ENCODE results near the gene FBXO46. TPM values are rescaled to one million over a fixed set of nuclear protein-coding genes. Genes with fewer than 3 reads are reported as not detected.
A peak's percentile ranks its signal among the peaks of the same experiment; 100 is the strongest.

The FBXO46 gene
- total RNA-seq, 1 donor = 8.0 TPM

- H3K4me1 ChIP-seq (ENCODE audit: insufficient read depth, low read length) = peaks cover 24% of the 10 kb centered on the region
- H3K27me3 ChIP-seq (ENCODE audit: insufficient read depth, low read length) = no peaks in the 10 kb centered on the region
- no peaks in the 10 kb centered on the region for H3K9me3 ChIP-seq (ENCODE audit: low read depth, low read length)
- peak overlapping the region; percentile 84 for H3K4me3 ChIP-seq (ENCODE audit: low read length)
Observed at GRCh38 chr19:45717131-45717982, 13.3 kb downstream of the FBXO46 start.

GRCh38 chr19:45716359-45717130 lies 14.2 kb downstream of the FBXO46 start:
- Histone ChIP-seq H3K4me3 (ENCODE audit: low read length) (peak overlapping the region; percentile 84), H3K9me3 (ENCODE audit: low read depth, low read length) (no peaks in the 10 kb centered on the region), H3K4me1 (ENCODE audit: insufficient read depth, low read length) (peaks cover 24% of the 10 kb centered on the region), H3K27me3 (ENCODE audit: insufficient read depth, low read length) (no peaks in the 10 kb centered on the region)

GRCh38 chr19:45715139-45715538 lies 15.6 kb downstream of the FBXO46 start:
- no peak overlapping the region for H3K4me3 ChIP-seq (ENCODE audit: low read length)
- no peaks in the 10 kb centered on the region for H3K9me3 ChIP-seq (ENCODE audit: low read depth, low read length)
- H3K27me3 ChIP-seq (ENCODE audit: insufficient read depth, low read length) = no peaks in the 10 kb centered on the region
- peaks cover 22% of the 10 kb centered on the region for H3K4me1 ChIP-seq (ENCODE audit: insufficient read depth, low read length)

- Histone ChIP-seq H3K9me3 (ENCODE audit: low read depth, low read length) (no peaks in the 10 kb centered on the region), H3K27me3 (ENCODE audit: insufficient read depth, low read length) (no peaks in the 10 kb centered on the region), H3K4me3 (ENCODE audit: low read length) (no peak overlapping the region), H3K4me1 (ENCODE audit: insufficient read depth, low read length) (peaks cover 17% of the 10 kb centered on the region)
Observed at GRCh38 chr19:45713141-45713540, 17.6 kb downstream of the FBXO46 start.

GRCh38 chr19:45712699-45713067 lies 18.0 kb downstream of the FBXO46 start:
- Histone ChIP-seq H3K4me3 (ENCODE audit: low read length) (no peak overlapping the region), H3K27me3 (ENCODE audit: insufficient read depth, low read length) (no peaks in the 10 kb centered on the region), H3K4me1 (ENCODE audit: insufficient read depth, low read length) (peaks cover 13% of the 10 kb centered on the region), H3K9me3 (ENCODE audit: low read depth, low read length) (no peaks in the 10 kb centered on the region)

GRCh38 chr19:45711851-45712698 lies 18.6 kb downstream of the FBXO46 start:
- Histone ChIP-seq H3K27me3 (ENCODE audit: insufficient read depth, low read length) (no peaks in the 10 kb centered on the region), H3K4me1 (ENCODE audit: insufficient read depth, low read length) (peaks cover 12% of the 10 kb centered on the region), H3K4me3 (ENCODE audit: low read length) (no peak overlapping the region), H3K9me3 (ENCODE audit: low read depth, low read length) (no peaks in the 10 kb centered on the region)

- no peak overlapping the region for H3K4me3 ChIP-seq (ENCODE audit: low read length)
- H3K27me3 ChIP-seq (ENCODE audit: insufficient read depth, low read length) = no peaks in the 10 kb centered on the region
- H3K4me1 ChIP-seq (ENCODE audit: insufficient read depth, low read length) = no peaks in the 10 kb centered on the region
- H3K9me3 ChIP-seq (ENCODE audit: low read depth, low read length) = no peaks in the 10 kb centered on the region
Observed at GRCh38 chr19:45710356-45711130, 20.2 kb downstream of the FBXO46 start.

GRCh38 chr19:45705710-45706415 lies 24.8 kb downstream of the FBXO46 start:
- Histone ChIP-seq H3K4me1 (ENCODE audit: insufficient read depth, low read length) (no peaks in the 10 kb centered on the region), H3K27me3 (ENCODE audit: insufficient read depth, low read length) (no peaks in the 10 kb centered on the region), H3K4me3 (ENCODE audit: low read length) (no peak overlapping the region)

GRCh38 chr19:45705115-45705514 lies 25.6 kb downstream of the FBXO46 start:
- Histone ChIP-seq H3K4me1 (ENCODE audit: insufficient read depth, low read length) (no peaks in the 10 kb centered on the region), H3K27me3 (ENCODE audit: insufficient read depth, low read length) (no peaks in the 10 kb centered on the region), H3K4me3 (ENCODE audit: low read length) (no peak overlapping the region), H3K9me3 (ENCODE audit: low read depth, low read length) (no peaks in the 10 kb centered on the region)

More at GRCh38 chr19:45705710-45706415, 24.8 kb downstream of the FBXO46 start:
- H3K9me3 ChIP-seq (ENCODE audit: low read depth, low read length) = no peaks in the 10 kb centered on the region

- Histone ChIP-seq H3K27me3 (ENCODE audit: insufficient read depth, low read length) (no peaks in the 10 kb centered on the region), H3K4me3 (ENCODE audit: low read length) (no peak overlapping the region), H3K9me3 (ENCODE audit: low read depth, low read length) (no peaks in the 10 kb centered on the region), H3K4me1 (ENCODE audit: insufficient read depth, low read length) (no peaks in the 10 kb centered on the region)
Observed at GRCh38 chr19:45701676-45702075, 29.0 kb downstream of the FBXO46 start.

- peak overlapping the region; percentile 67 for H3K4me3 ChIP-seq (ENCODE audit: low read length)
Observed at GRCh38 chr19:45693106-45693788, 37.4 kb downstream of the FBXO46 start.

GRCh38 chr19:45692187-45693105 lies 38.2 kb downstream of the FBXO46 start, which contains the start of gene QPCTL:
TSS of gene QPCTL (plus strand) at chr19:45692666. CDS start at chr19:45692704, 38 bp downstream.
- Histone ChIP-seq H3K4me1 (ENCODE audit: insufficient read depth, low read length) (peaks cover 22% of the 10 kb centered on the region), H3K4me3 (ENCODE audit: low read length) (peak within 1 kb of the TSS; percentile 67), H3K9me3 (ENCODE audit: low read depth, low read length) (no peaks in the 10 kb centered on the region), H3K27me3 (ENCODE audit: insufficient read depth, low read length) (no peaks in the 10 kb centered on the region)

More at GRCh38 chr19:45693106-45693788, 37.4 kb downstream of the FBXO46 start:
- Histone ChIP-seq H3K4me1 (ENCODE audit: insufficient read depth, low read length) (peaks cover 22% of the 10 kb centered on the region), H3K27me3 (ENCODE audit: insufficient read depth, low read length) (no peaks in the 10 kb centered on the region), H3K9me3 (ENCODE audit: low read depth, low read length) (no peaks in the 10 kb centered on the region)
